Activated CD4-positive, alpha-beta T cell treated with anti-CD3 and anti-CD28 coated beads, Interleukin-2, Interleukin-4, amounts not matched to agents 100 ng/mL and 50 ng/mL, durations not matched to agents 16 hours and 8 hours (primary cell): ENCODE measurements around the gene APOOL.

ENCODE experiments used
- DNase-seq: peaks from one replicate; pipeline ENCODE4 v3.0.0-alpha.2; 2020; ENCODE audit warnings: low spot score

The APOOL gene

GRCh38 chrX:85084770-85085393, 81.2 kb downstream of the APOOL start:
- DNase-seq, result peak; percentile 44

GRCh38 chrX:85089321-85089840, 85.7 kb downstream of the APOOL start:
- no peak for DNase-seq

GRCh38 chrX:85107407-85107806, 103.7 kb downstream of the APOOL start:
- DNase-seq, result no peak

DNA sequence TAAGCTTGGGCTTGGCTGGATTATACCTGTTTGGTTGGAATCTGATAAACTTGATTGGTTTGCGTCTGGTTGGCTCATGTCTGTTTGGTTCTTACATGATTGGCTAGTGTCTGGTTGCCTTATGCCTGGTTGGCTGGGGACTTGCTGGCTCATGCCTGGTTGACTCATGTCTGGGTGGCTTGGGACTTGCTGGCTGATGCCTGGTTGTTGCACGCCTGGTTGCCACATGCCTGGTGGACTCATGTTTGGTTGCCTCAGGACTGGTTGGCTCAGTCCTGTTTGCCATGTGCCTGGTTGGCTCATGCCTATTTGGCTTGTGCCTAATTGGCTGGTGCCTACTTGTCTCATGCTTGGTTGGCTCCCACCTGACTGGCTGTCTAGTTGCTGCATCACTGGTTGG, 104.5 kb downstream of the APOOL start:
- no peak for DNase-seq

DNA sequence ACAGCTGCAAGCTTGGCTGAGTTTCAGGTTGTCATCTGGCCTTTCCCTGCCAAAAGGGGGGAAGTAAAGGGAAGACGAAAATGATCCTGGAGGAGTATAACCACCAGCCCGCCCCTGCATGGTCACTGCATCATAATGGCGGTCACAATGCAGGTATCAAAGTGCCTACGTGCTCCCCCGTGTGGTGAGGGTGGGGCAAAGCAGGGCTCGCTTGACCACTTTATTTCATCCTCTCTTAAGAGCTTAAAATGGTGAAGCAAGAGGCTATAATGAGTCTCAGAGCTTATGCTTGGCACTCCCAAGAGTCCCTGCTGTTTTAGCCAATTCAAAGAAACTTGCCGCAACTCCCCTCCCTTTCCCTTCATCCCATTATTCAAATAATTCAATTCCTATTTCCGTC, 105.6 kb downstream of the APOOL start:
- peak; percentile 16 for DNase-seq

- peak; percentile 7 for DNase-seq
Observed at GRCh38 chrX:85111347-85111746, 107.7 kb downstream of the APOOL start.

DNA sequence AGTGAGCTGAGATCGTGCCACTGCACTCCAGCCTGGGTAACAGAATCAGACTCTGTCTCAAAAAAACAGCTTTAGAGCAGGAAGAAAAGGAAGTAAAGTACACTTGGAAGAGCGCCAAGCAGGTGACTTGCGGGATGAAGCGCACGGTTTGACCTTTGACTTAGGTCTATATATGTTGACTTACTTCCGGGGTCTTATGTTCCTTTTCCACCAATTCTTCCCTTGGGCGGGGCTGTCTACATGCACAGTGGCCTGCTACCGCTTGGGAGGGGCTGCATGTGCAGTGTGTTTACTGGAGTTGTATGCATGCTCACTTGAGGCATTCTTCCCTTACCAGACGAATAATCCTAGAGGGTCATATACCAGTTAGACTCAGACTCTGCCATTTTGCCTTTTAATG, 108.6 kb downstream of the APOOL start:
- no peak for DNase-seq

DNA sequence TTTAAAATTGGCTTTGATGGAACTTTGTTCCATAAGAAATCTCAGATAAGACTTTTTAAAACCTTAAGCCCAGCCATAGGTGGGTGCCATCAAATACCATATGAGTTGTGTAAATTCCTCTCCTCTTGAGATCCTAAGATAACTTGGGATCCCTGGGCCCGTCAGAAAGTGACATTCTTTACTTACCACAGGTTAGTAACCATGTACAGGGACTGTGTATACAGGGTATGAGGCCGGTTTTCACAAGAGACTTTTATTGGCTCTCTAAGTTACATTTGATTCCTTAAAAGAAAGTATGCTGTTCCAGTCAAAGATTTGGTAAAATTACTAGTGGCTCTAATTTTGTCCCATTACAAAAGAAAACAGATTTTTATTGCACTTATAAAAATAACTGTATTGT, 110.1 kb downstream of the APOOL start:
- DNase-seq, result no peak

GRCh38 chrX:85114171-85114570, 110.5 kb downstream of the APOOL start:
- DNase-seq, result no peak

GRCh38 chrX:85114776-85115175, 111.1 kb downstream of the APOOL start:
- DNase-seq, result no peak

GRCh38 chrX:85115252-85115651, 111.6 kb downstream of the APOOL start:
- no peak for DNase-seq

DNA sequence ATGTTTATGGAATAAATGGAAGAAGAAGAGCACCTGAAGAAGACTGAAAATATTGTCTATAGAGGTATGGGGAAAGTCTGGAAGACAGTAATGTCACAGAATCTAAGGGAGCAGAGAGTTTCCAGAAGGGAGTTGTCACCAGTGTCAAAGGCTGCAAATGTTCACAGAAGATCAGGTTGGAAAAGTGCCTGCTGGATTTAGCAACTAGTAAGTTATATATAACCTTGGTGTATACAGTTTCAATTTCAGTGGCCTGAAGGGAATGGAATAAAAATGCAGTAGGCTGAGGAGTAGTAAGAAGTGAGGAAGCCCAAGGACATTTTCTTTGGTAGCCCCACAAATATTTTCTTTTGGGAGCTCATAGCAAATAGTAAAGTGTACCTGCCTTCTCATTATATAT, 132.7 kb downstream of the APOOL start:
- DNase-seq, result no peak

- no peak for DNase-seq
Observed at GRCh38 chrX:85139422-85139821, 135.7 kb downstream of the APOOL start.

DNA sequence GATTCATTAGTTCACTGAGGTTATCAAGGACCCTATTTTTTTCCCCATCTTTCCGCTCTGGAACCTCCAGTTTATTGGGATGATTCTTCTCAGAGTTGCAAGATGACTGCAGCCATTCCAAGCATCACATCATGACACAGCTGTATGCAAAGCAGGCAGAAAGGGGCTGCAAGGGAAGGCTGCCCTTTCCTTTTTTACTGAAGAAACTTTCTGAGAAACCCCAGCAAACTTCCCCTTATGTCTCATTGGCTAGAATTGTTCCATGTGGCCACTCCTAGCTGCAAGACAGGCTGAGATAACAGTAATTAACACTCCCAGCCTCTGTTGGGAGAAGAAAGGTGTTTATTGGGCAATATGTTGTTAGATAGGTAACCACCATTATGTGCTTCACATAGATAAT, 137.3 kb downstream of the APOOL start:
- DNase-seq, result no peak
